HL-60 (cell line): ENCODE data around the gene SLC25A21.

ENCODE experiments used
- DNase-seq, 2 experiments: peaks; one replicate each; pipeline ENCODE4 v3.0.0-alpha.2; 2010 to 2020; ENCODE audit warnings: low read depth in 1 of 2, low spot score in 1 of 2
- H3K27ac ChIP-seq: fragments of 250-450 bp; sonication (Bioruptor Pico); replicated peaks from 2 replicates; pipeline ENCODE4 v1.5.1; 2020; ENCODE audit warnings: mild to moderate bottlenecking, moderate library complexity
- H3K27me3 ChIP-seq: fragments of 250-450 bp; sonication (Bioruptor Pico); 2 replicates; pipeline ENCODE4 v1.5.1; 2021; ENCODE audit warnings: mild to moderate bottlenecking, moderate library complexity; ENCODE audit not compliant: insufficient read depth, poor library complexity, severe bottlenecking
- H3K4me3 ChIP-seq: replicated peaks from 2 replicates; pipeline ENCODE4 v1.5.1; 2011; ENCODE audit warnings: mild to moderate bottlenecking, control low read depth, low read length; ENCODE audit not compliant: insufficient read depth
- GABPA ChIP-seq: IDR thresholded peaks from 2 replicates; pipeline ENCODE4 v1.6.1; 2012; ENCODE audit warnings: low read depth
- POLR2AphosphoS5 ChIP-seq: IDR thresholded peaks from 2 replicates; pipeline ENCODE4 v1.6.1; 2012; ENCODE audit warnings: low read depth
- REST ChIP-seq: IDR thresholded peaks from 2 replicates; pipeline ENCODE4 v1.6.1; 2012; ENCODE audit warnings: low read depth; ENCODE audit not compliant: insufficient replicate concordance
- SPI1 ChIP-seq: IDR thresholded peaks from 2 replicates; pipeline ENCODE4 v1.6.1; 2012; ENCODE audit warnings: low read depth, mild to moderate bottlenecking, borderline replicate concordance
- TF ChIP-seq, protein P1 (sequence below): IDR thresholded peaks from one replicate; pipeline ENCODE4 v1.5.1; 2011; ENCODE audit warnings: low read length, control low read depth, inconsistent platforms; ENCODE audit not compliant: insufficient read depth

The SLC25A21 gene

DNA sequence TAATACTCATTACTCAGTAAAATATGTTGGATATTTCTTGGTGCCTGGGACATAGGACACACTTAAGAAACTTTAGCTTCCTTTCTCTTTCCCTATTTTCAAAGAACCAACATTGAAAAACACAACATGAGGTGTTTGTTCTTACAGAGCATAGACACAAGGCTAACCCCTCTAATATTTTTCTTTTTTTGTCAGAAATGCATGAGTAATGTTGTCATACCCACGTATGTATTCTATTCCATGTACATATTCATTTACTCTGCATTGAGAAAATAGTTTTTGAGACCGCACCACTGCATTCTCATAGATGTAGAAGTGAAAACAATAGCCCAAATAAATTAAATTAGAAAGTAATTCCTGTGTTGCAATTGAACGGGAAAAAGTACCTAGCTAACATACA is 497.7 kb downstream of the SLC25A21 start:
- TF ChIP-seq REST (no peak), GABPA (no peak), POLR2AphosphoS5 (no peak), SPI1 (no peak)
- TF ChIP-seq, protein P1, sequence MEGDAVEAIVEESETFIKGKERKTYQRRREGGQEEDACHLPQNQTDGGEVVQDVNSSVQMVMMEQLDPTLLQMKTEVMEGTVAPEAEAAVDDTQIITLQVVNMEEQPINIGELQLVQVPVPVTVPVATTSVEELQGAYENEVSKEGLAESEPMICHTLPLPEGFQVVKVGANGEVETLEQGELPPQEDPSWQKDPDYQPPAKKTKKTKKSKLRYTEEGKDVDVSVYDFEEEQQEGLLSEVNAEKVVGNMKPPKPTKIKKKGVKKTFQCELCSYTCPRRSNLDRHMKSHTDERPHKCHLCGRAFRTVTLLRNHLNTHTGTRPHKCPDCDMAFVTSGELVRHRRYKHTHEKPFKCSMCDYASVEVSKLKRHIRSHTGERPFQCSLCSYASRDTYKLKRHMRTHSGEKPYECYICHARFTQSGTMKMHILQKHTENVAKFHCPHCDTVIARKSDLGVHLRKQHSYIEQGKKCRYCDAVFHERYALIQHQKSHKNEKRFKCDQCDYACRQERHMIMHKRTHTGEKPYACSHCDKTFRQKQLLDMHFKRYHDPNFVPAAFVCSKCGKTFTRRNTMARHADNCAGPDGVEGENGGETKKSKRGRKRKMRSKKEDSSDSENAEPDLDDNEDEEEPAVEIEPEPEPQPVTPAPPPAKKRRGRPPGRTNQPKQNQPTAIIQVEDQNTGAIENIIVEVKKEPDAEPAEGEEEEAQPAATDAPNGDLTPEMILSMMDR = no peak
- no peak overlapping the region for H3K4me3 ChIP-seq
- no peak overlapping the region for H3K27ac ChIP-seq
- H3K27me3 ChIP-seq = peaks cover 10% of the 10 kb centered on the region
- no peak for DNase-seq

DNA sequence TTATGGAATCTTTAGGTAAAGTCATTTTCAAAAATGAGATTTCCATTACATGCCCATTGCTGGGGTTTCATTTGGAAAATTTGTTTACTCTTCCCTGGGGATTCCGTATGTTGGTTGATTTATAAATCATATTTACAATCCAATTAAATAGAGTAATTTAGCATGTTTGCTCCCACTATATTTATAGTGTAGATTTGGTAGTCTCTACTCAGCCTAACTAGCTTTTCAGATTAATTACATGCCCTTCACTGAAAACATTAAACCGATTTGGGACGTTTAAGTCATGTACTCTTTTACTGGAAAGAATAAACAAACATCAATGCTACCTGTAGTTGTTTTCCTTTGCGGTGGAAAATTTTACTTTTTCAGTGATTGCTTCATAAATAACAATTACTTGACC is 500.3 kb downstream of the SLC25A21 start:
- Histone ChIP-seq H3K27ac (no peak overlapping the region), H3K27me3 (peaks cover 12% of the 10 kb centered on the region), H3K4me3 (no peak overlapping the region)
- TF ChIP-seq POLR2AphosphoS5 (no peak), GABPA (no peak), SPI1 (no peak), REST (no peak)
- TF ChIP-seq, protein P1 = no peak
- DNase-seq = no peak

- TF ChIP-seq SPI1 = no peak
- no peak for TF ChIP-seq GABPA
- TF ChIP-seq, protein P1 = no peak
- DNase-seq = no peak
- peaks cover 20% of the 10 kb centered on the region for H3K27me3 ChIP-seq
- no peak overlapping the region for H3K27ac ChIP-seq
- no peak overlapping the region for H3K4me3 ChIP-seq
Observed at GRCh38 chr14:36671149-36671548, 501.3 kb downstream of the SLC25A21 start.

DNA sequence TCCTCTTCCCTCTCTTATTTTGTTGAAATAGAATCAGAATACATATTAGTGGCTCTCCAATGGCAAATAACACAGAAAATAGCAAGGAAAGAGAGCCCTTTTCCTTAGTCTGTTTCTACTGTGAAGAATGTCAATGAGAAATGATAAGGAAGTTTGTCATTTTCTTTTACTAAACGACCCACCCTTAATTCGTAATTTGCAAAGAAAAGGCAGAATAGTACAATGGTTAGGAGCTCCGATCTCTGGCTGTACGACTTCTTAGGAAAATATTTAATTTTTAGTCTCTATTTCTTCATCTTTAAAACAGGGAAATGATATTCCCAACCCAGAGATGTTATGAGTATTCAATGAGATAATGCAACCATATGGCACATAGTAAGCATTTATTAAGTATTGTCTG is 504.7 kb downstream of the SLC25A21 start:
- TF ChIP-seq, protein P1 = no peak
- TF ChIP-seq REST (no peak), SPI1 (no peak), POLR2AphosphoS5 (no peak), GABPA (no peak)
- peaks cover 44% of the 10 kb centered on the region for H3K27me3 ChIP-seq
- no peak overlapping the region for H3K4me3 ChIP-seq
- DNase-seq = no peak
- H3K27ac ChIP-seq = no peak overlapping the region
